NCI-H146 (cell line): ENCODE results near the gene CACNA2D4.
A peak's percentile ranks its signal among the peaks of the same experiment; 100 is the strongest.

Experiments
- DNase-seq: peaks from one replicate; lab custom pipeline; 2025; lab: John Stamatoyannopoulos, UW

Gene CACNA2D4

GRCh38 chr12:1815814-1816729 lies 102.4 kb downstream of the CACNA2D4 start:
- DNase-seq = no peak

- DNase-seq = no peak
Measured at GRCh38 chr12:1815108-1815507, 103.3 kb downstream of the CACNA2D4 start.

- no peak for DNase-seq
Measured at GRCh38 chr12:1814266-1814665, 104.2 kb downstream of the CACNA2D4 start.

GRCh38 chr12:1812650-1813302 lies 105.7 kb downstream of the CACNA2D4 start:
- no peak for DNase-seq

DNA sequence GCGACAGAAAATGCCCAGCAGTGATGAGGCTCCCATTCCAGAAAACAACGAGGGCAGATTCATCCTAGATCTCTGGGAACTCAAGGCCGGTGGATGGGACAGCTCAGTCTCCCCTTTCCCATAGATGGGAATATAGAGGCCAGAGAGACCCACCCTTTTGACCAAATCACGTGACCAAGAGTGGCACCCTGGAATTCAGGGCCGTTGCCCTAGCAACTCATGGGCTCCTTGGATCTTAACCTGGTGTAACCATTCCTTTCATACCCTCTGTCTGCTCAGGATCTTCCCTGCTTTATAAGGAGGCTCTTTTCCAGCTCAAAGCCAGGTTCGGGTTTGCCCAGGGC lies 106.5 kb downstream of the CACNA2D4 start:
- DNase-seq = no peak

GRCh38 chr12:1811281-1811947 lies 107.0 kb downstream of the CACNA2D4 start:
- DNase-seq = no peak

GRCh38 chr12:1810931-1811280 lies 107.5 kb downstream of the CACNA2D4 start:
- no peak for DNase-seq

DNA sequence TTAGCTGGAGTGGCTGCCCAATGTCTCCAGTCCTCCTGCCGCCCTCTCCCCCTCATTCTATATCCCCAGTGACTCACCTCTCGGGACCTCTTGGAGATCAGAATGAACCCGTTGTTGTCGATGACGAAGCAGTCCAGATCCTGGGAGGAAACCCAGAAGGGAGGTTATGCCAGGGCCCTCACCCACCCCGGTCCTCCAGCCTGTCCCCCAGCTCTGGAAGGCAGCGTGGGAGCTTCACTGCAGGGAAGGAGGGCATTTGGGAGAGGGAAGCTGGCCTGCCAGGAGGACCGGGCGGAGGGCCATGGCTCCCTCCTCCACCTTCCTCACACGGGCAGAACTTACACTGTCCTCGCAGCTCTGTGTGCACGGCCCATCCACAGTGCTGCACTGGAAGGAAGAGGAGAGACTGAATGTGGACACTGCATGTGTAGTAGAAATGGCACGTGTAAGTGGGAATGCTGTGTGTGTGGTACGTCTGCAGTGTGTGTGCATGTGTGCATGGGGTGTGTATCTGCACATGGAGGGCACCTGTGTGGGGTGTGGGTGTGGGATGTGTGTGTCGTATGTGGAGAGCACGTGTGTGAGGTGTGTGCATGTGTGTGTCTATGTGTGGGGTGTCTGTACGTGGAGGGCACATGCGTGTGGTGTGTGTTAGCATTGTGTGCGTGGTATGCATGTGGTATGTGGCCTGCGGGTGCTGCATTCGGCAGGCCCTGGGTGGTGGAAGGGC lies 108.1 kb downstream of the CACNA2D4 start:
- DNase-seq = no peak

- no peak for DNase-seq
Measured at GRCh38 chr12:1809591-1810190, 108.8 kb downstream of the CACNA2D4 start.

- no peak for DNase-seq
Measured at GRCh38 chr12:1808798-1809480, 109.5 kb downstream of the CACNA2D4 start.

DNA sequence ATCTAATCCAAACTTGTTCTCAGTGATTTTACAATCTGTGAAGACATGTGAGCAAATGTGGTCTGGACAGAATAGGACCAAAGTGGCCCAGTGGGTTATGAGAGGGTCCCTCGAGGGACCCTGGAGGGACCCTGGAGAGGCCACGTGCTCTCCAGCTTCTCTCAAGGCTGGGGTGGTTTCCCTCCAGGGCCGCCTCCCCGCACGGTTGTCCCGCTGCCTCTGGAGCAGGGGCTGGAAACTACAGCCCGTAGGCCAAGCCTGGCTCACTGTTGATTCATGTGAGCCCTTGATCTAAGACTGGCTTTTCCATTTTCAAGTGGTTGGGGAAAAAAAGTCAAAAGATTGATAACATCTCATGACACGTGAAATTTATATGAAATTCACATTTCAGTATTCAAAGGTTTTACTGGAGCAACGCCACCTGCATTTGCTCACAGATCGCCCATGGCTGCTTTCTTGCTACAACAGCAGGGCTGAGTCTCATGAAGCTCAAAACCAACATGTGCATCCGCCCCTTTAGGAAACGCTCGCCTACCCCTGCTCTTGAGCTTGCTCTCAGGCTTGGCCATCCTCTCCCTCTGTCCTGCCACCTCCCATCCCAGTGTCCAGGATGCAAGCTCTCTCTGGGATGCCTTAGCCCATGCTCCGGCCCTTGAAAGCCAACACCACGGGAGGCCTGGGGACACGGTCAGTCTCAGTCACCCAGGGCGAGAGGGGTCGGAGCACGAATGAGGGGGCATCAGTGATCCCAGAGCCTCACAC lies 110.2 kb downstream of the CACNA2D4 start:
- DNase-seq = no peak

GRCh38 chr12:1807087-1807860 lies 111.2 kb downstream of the CACNA2D4 start:
- DNase-seq = no peak

DNA sequence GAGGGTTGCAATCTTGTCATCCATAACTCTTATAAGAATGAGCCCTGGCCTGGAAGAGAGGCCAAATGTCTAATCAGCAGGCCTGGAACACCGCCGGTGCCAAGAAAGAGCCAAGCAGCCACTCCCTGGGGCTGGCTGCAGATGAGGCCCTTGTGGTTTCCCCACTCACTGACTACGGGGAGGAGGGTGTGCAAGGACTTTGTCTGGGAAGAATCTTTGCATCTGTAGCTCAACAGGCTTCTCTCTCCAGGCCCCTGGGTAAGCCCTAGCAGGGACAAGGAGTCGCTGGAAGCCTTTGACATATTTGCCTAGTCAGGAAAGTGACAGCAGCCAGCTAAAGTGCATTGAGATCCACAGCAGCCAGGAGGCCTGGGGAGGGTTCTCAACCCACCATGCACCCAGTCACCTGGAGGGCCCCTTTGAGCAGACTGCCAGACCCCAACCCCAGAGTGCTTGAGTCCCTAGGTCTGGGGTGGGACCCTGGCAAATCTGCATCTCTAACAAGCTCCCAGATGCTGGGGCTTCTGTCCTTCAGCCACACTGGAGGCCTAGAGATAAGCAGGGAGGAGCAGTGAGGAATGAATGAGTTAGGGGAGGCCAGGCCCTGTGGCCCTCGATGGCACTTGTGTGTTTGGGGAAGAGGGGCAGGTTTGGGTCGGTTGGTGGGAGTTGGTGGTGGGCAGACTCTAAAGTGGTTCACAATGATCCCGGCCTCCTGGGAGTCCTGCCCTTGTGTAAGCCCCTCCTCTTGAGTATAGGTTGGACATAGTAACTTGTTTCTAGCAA lies 112.0 kb downstream of the CACNA2D4 start:
- DNase-seq = no peak

GRCh38 chr12:1805441-1806081 lies 112.9 kb downstream of the CACNA2D4 start:
- no peak for DNase-seq

- DNase-seq = peak; percentile 76
Measured at GRCh38 chr12:1804545-1805332, 113.7 kb downstream of the CACNA2D4 start.

GRCh38 chr12:1803736-1804135 lies 114.7 kb downstream of the CACNA2D4 start:
- DNase-seq = no peak

DNA sequence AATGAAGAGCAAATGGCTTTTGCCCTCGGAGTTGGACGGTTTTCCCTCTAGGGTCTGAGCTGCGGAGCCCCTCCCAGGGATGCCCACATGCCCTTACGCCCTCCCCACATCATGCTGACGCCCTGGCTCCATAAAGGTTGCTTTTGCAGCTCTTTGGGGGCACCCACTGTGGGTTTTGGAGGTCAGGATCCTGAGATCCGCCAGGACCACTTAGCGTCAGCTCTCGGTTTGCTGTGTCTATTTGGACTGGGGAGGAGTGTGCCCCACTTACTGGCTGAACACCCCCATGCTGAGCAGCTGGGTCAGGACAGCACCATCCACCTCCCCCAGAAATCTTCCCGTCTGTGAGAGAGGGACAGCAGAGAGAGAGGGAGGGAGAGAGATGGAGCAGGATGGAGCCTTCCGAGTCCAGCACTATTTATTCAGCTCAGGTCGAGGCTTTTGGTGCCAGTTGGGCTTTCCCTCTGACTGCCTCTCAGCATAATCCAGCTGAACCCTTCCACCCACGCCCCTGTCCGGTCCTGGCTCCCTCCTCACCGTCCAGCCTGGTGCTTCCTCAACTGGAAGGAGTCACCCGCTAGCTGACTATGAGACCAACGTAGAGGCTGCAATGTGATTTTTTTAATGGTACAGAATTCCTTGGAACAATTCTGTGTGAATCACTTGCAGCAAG lies 117.0 kb downstream of the CACNA2D4 start:
- DNase-seq = no peak
